HG03066 (cell line): ENCODE data around the gene OR6F1.
"Not testable (repeated sequence)": the region's sequence is repeated elsewhere in the genome, so short reads cannot be mapped to it uniquely, and the experiment has no call there.

Experiments used
- ATAC-seq: cut with Tn5 transposase; IDR thresholded peaks from one replicate; pipeline ENCODE4 v1.9.1; 2021; ENCODE audit warnings: low read depth; ENCODE audit not compliant: unreplicated experiment

OR6F1 gene

DNA sequence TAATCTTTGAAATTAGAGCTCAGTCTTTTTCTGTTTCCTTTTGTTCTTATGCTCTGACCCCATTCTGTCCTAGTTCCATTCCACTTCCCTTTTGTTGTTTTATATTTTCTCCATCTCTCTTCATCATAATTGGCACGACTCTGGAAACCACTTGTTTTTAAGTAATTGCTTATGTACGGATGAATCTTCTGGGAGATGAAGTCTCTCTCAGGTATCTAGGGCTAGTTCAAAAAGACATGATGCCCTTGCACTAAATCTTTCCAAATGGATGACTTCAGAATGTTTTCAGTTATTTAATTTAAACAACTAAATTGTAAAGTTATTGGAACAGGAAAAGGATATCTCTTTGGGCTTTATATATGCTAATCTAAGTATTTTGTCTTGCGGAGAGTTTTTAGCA lies at the start of gene OR6F1:
OR6F1 (minus strand) TSS at position 101 of the 400 bp plus-strand sequence. CDS start 3,891 bp downstream, outside the sequence.
- no peak for ATAC-seq

DNA sequence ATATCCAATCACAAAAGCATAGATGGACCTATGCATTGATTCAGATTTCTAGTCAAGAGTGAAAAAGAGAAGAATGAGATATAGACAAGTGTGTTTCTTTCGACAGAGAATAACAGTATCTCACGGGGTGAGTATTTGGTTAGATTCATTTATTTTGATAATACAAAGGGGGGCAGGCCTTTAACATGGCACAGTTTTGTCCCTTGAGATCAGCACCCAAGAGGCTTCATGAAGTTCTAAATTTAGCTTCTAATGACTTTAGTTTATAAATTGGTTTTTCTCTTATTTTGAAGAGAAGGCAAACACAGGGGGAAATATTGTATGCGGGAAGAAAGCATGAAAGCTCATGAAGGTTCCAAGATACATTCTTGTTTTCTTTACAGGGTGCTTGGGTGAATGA lies 44.0 kb upstream of the OR6F1 start, which contains the start of gene OR1C1:
OR1C1 (minus strand) TSS at position 101 of the 400 bp plus-strand sequence. CDS start 2,150 bp downstream, outside the sequence.
- no peak for ATAC-seq

DNA sequence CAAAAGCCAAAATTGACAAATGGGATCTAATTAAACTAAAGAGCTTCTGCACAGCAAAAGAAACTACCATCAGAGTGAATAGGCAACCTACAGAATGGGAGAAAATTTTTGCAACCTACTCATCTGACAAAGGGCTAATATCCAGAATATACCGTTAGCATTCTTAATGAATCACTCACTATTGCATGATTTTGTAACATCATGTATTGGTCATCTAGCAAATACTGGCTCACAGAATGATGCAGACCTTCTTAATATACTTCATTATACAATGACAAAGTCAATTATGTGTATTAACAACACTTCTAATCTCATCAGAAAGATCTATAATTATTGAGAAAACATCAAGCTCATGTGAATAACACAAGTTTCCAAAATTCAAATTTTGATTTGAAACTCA lies 37.9 kb upstream of the OR6F1 start:
- not testable (repeated sequence) for ATAC-seq

DNA sequence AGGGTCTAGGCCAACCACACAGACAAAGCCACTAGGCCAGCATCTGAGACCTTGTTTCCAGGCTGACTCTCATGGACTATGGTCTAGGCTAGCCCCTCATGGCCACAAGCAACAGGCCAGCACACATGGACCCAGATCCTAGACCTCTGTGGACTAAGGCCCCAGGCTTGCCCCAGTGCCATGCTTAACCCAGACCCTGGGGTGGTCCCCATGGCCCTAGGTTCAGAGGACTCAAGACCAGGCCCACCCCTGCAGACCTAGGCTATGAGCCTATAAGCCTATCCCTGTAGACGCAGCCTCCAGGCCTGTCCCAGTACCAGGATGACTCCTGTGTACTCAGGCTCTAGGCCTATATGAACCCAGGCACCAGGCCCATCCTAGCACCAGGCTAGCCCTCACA lies 33.4 kb upstream of the OR6F1 start:
- ATAC-seq = no peak

DNA sequence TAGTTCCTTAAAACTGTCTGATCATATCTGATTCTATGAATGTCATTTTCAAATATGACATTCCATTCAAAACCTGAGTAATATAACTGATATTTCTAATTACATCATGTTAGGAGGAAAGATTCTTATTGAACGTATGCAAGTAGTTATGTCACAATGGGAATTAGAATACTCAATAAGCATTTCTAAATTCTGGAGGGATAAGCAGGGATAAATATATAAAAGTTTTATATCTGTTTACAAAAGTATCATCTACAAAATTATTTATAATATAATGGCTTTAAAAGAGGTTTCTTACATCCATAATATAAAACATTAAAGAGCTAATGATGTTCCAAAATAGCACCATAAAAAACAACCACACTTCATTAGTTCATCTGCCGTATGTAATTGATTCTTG lies 31.6 kb upstream of the OR6F1 start, which contains the start of gene OR14A2:
OR14A2 (minus strand) TSS at position 101 of the 400 bp plus-strand sequence.
- ATAC-seq = no peak

DNA sequence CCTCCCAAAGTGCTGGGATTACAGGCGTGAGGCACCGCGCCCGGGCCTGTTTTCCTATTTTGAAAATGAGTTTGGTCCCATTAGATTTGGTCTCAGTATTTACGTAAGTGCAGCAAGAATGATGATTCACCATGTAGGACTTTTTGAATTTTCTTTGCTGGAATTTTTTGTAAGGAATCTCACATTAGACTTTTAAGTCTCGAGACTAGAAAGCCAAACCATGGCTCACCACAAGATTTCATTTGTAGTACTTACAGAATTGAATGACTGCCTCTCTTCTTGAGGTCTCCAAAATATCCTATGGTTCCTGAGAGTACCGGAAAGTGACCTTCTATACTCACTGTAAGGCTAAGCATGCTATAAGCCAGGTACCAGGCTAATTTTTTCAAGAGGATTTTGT lies 31.2 kb upstream of the OR6F1 start:
- ATAC-seq = no peak

DNA sequence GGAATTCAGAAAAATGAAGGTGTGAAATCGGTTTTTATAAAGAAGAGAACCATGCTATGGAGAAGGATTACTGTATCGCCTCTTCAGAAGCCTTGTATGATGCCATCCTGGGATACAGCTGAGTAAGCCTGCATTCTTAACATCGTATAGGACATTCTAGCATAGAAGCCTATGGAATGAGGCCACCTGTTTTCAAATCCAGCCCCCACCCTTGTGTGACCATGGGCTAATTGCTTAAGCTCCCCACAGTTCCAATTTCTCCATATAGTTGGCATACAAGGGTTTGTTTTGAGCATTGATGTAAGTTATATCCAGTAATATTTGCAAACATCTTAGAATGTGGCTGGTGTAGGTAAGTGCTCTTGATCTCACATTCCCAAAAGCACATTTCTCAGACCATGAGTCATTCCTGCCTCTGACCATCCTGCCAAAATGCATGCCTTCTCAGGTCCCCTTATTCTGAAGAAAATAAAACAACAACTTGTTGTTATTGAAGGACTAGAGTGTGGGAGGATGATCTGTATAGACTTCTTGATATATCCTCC lies 30.0 kb upstream of the OR6F1 start:
- no peak for ATAC-seq

DNA sequence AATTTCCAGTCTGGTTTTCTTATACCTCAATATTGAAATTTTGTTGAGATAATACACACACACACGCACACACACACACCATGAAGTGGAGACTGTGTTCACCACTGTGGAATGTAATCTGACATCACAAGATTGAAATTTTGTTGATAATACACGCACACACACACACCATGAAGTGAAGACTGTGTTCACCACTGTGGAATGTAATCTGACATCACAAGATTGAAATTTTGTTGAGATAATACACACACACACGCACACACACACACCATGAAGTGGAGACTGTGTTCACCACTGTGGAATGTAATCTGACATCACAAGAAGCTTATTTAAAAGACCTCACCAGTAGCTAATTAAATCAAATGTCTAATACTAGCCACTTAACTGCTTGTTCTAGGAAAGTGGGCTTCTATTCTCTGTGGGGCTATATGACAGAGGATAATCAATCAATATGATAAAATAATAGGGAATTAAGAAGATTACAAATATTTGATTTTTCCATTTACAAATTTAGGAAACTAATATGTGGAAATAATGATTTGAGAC lies 25.8 kb upstream of the OR6F1 start:
- ATAC-seq = not testable (repeated sequence)

- ATAC-seq = no peak
These were observed 25.3 kb upstream of the OR6F1 start for GRCh38 chr1:247741756-247742155.

- ATAC-seq = no peak
These were observed 24.3 kb upstream of the OR6F1 start for GRCh38 chr1:247740721-247741120.

GRCh38 chr1:247738315-247738714 lies 21.9 kb upstream of the OR6F1 start, which contains the start of gene OR14K1:
Gene OR14K1 (plus strand): TSS chr1:247738615. CDS start chr1:247738615, 0 bp downstream.
- ATAC-seq = no peak

GRCh38 chr1:247721222-247721621 lies 4.8 kb upstream of the OR6F1 start:
- no peak for ATAC-seq

DNA sequence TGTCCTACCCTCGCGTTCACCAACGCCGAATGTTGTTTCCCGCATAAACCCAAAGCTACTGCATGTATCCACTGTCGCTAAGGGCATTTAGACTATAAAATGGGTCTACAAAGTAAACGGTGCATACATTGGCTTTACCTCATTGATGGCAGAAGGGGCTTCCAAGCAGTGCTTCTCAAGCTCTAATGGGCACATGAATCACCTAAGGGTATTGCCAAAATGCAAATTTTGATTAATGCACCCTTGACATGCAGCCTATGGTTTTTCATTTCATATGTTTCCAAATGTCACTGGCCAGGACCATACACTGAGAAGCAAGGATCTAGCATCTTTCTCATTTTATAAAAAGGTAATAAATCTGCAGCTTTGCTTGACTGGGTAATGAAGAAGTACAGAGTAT lies 2.7 kb downstream of the OR6F1 start:
- ATAC-seq = no peak

- ATAC-seq = not testable (repeated sequence)
These were observed 5.8 kb downstream of the OR6F1 start for GRCh38 chr1:247710681-247711080.

- no peak for ATAC-seq
These were observed 15.1 kb downstream of the OR6F1 start for GRCh38 chr1:247701338-247701737.

- peak; percentile 81 for ATAC-seq
These were observed 35.1 kb downstream of the OR6F1 start for GRCh38 chr1:247681288-247681897.

GRCh38 chr1:247680171-247680570 lies 36.3 kb downstream of the OR6F1 start:
- no peak for ATAC-seq

- ATAC-seq = no peak
These were observed 36.8 kb downstream of the OR6F1 start, which contains the start of gene OR13G1 for GRCh38 chr1:247679639-247680038. Gene OR13G1 (minus strand): TSS chr1:247679739. CDS start chr1:247673041, 6,698 bp downstream.

- ATAC-seq = no peak
These were observed 47.2 kb downstream of the OR6F1 start for GRCh38 chr1:247669225-247669624.
